ENCODE data around the gene STIMATE.

The STIMATE gene

GRCh38 chr3:52926554-52926953 is 29.2 kb upstream of the STIMATE start:
- DNase-seq (ENCODE audit: low read depth), result no peak
- TF ChIP-seq CTCF (IDR thresholded peaks at IDR 0.05; ENCODE audit: insufficient read depth, low read depth, low read length, missing control alignments), result no peak
- H3K4me3 ChIP-seq (ENCODE audit: low read depth, low read length), result no peak overlapping the region

GRCh38 chr3:52925405-52926313 is 28.3 kb upstream of the STIMATE start:
- no peak for DNase-seq (ENCODE audit: low read depth)
- H3K4me3 ChIP-seq (ENCODE audit: low read depth, low read length), result no peak overlapping the region
- no peak for TF ChIP-seq CTCF (IDR thresholded peaks at IDR 0.05; ENCODE audit: insufficient read depth, low read depth, low read length, missing control alignments)

GRCh38 chr3:52923963-52924362 is 26.6 kb upstream of the STIMATE start:
- TF ChIP-seq CTCF (IDR thresholded peaks at IDR 0.05; ENCODE audit: insufficient read depth, low read depth, low read length, missing control alignments), result no peak
- H3K4me3 ChIP-seq (ENCODE audit: low read depth, low read length), result no peak overlapping the region
- DNase-seq (ENCODE audit: low read depth), result no peak

- no peak for DNase-seq (ENCODE audit: low read depth)
- H3K4me3 ChIP-seq (ENCODE audit: low read depth, low read length), result no peak overlapping the region
- TF ChIP-seq CTCF (IDR thresholded peaks at IDR 0.05; ENCODE audit: insufficient read depth, low read depth, low read length, missing control alignments), result no peak
Measured at GRCh38 chr3:52920841-52921240, 23.5 kb upstream of the STIMATE start.

GRCh38 chr3:52917044-52917443 is 19.7 kb upstream of the STIMATE start:
- DNase-seq (ENCODE audit: low read depth), result no peak
- H3K4me3 ChIP-seq (ENCODE audit: low read depth, low read length), result no peak overlapping the region
- TF ChIP-seq CTCF (IDR thresholded peaks at IDR 0.05; ENCODE audit: insufficient read depth, low read depth, low read length, missing control alignments), result no peak

- H3K4me3 ChIP-seq (ENCODE audit: low read depth, low read length), result no peak overlapping the region
- DNase-seq (ENCODE audit: low read depth), result no peak
Measured at GRCh38 chr3:52915294-52915693, 17.9 kb upstream of the STIMATE start.

More at GRCh38 chr3:52915294-52915693, 17.9 kb upstream of the STIMATE start:
- no peak for TF ChIP-seq CTCF (IDR thresholded peaks at IDR 0.05; ENCODE audit: insufficient read depth, low read depth, low read length, missing control alignments)

Measured in GM12865 (cell line).